ENCODE data around the gene LPIN1.

DNA sequence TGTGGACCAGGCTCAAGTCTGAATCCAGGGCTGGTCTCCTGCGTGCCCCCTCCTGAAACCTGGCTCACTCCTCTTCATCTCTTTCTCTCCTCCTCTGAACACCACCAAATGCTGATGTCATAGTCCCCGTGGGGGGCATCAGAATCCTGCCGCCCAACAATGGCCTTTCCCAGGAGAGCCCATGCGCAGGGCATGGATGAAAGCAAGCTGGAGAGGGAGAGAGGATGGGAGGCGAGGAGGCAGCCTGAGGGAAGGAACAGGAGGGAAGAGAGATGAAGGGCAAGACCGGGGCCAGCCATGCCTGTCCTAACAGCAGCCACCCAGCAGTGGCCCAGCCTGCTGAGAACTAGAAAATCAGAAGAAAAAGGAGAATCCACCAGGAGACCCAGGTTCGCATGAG is 22.3 kb upstream of the LPIN1 start:
- TF ChIP-seq, protein P1, sequence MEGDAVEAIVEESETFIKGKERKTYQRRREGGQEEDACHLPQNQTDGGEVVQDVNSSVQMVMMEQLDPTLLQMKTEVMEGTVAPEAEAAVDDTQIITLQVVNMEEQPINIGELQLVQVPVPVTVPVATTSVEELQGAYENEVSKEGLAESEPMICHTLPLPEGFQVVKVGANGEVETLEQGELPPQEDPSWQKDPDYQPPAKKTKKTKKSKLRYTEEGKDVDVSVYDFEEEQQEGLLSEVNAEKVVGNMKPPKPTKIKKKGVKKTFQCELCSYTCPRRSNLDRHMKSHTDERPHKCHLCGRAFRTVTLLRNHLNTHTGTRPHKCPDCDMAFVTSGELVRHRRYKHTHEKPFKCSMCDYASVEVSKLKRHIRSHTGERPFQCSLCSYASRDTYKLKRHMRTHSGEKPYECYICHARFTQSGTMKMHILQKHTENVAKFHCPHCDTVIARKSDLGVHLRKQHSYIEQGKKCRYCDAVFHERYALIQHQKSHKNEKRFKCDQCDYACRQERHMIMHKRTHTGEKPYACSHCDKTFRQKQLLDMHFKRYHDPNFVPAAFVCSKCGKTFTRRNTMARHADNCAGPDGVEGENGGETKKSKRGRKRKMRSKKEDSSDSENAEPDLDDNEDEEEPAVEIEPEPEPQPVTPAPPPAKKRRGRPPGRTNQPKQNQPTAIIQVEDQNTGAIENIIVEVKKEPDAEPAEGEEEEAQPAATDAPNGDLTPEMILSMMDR (conservative IDR thresholded peaks at IDR 0.05), result no peak
- TF ChIP-seq ZFX (IDR thresholded peaks at IDR 0.05), result no peak
